CD4-positive, CD25-positive, alpha-beta regulatory T cell (primary cell): ENCODE measurements around the gene KIF1C. TPM values are rescaled to one million over a fixed set of nuclear protein-coding genes. Genes with fewer than 3 reads are reported as not detected.
A peak's percentile ranks its signal among the peaks of the same experiment; 100 is the strongest.

Experiments used
- ATAC-seq, 2 donors: fragments of 150-1000 bp; cut with Tn5 transposase; one replicate each; pipeline ENCODE4 v1.10.0; 2021; ENCODE audit warnings: low read depth in 2 of 2, moderate number of reproducible peaks in 2 of 2, moderate library complexity in 1 of 2
- DNase-seq, 3 donors: peaks; one replicate each; pipeline versions ENCODE4 v3.0.0 to v3.0.0-alpha.2; 2012 to 2022; ENCODE audit warnings: mixed read lengths in 1 of 3
- H3K27ac ChIP-seq: one replicate; pipeline ENCODE4 v1.7.0; 2013; ENCODE audit warnings: mild to moderate bottlenecking, low read length; ENCODE audit not compliant: insufficient read depth, poor library complexity, severe bottlenecking
- H3K27me3 ChIP-seq: one replicate; pipeline ENCODE4 v1.7.0; 2013; ENCODE audit warnings: low read length; ENCODE audit not compliant: control insufficient read depth, insufficient read depth
- H3K36me3 ChIP-seq: one replicate; pipeline ENCODE4 v1.7.0; 2013; ENCODE audit warnings: mild to moderate bottlenecking, low read length, moderate library complexity; ENCODE audit not compliant: control insufficient read depth, insufficient read depth
- H3K4me1 ChIP-seq: 2 replicates; pipeline ENCODE4 v1.7.0; 2013; ENCODE audit warnings: mild to moderate bottlenecking, low read length; ENCODE audit not compliant: insufficient read depth, control insufficient read depth, poor library complexity, severe bottlenecking
- H3K4me3 ChIP-seq: one replicate; pipeline ENCODE4 v1.7.0; 2013; ENCODE audit warnings: low read depth, mild to moderate bottlenecking, low read length, moderate library complexity
- H3K9me3 ChIP-seq, 2 experiments: 1 replicate in 1 of 2; 2 replicates in 1 of 2; pipeline ENCODE4 v1.7.0; 2013; ENCODE audit warnings: low read length in 2 of 2, mild to moderate bottlenecking in 1 of 2, moderate library complexity in 1 of 2; ENCODE audit not compliant: control insufficient read depth in 2 of 2
- H3K27ac Mint-ChIP-seq, 3 donors: one replicate each; pipeline ENCODE4 v1.8.0; 2020 to 2022; ENCODE audit warnings: mild to moderate bottlenecking in 3 of 3, mixed read lengths in 3 of 3, moderate library complexity in 2 of 3
- H3K27me3 Mint-ChIP-seq: one replicate; pipeline ENCODE4 v1.8.0; 2022; ENCODE audit warnings: mild to moderate bottlenecking, mixed read lengths
- H3K36me3 Mint-ChIP-seq: one replicate; pipeline ENCODE4 v1.8.0; 2020; ENCODE audit warnings: mixed read lengths
- H3K4me1 Mint-ChIP-seq, 4 donors: one replicate each; pipeline ENCODE4 v1.8.0; 2020 to 2022; ENCODE audit warnings: mixed read lengths in 4 of 4, mild to moderate bottlenecking in 1 of 4
- H3K4me3 Mint-ChIP-seq, 4 donors: one replicate each; pipeline ENCODE4 v1.8.0; 2020 to 2022; ENCODE audit warnings: mild to moderate bottlenecking in 4 of 4, mixed read lengths in 4 of 4, moderate library complexity in 3 of 4
- H3K9me3 Mint-ChIP-seq, 7 donors: one replicate each; pipeline ENCODE4 v1.8.0; 2020 to 2022; ENCODE audit warnings: mixed read lengths in 7 of 7, mild to moderate bottlenecking in 3 of 7, moderate library complexity in 2 of 7
- polyA plus RNA-seq, 4 donors: library from polyadenylated mRNA; unstranded; fragments of 300-500 nt; fragmentation: Illumina TruSeq; gene quantifications; one replicate each; pipeline ENCODE4 v1.2.3, GENCODE V29; 2021
- total RNA-seq: library from RNA; stranded (reverse); gene quantifications from one replicate; pipeline ENCODE4 v1.2.3, GENCODE V29; 2022

Gene KIF1C
- total and polyA plus RNA-seq, 5 donors from 2014 or later: 2.6 to 22.9 (median 4.2) TPM

DNA sequence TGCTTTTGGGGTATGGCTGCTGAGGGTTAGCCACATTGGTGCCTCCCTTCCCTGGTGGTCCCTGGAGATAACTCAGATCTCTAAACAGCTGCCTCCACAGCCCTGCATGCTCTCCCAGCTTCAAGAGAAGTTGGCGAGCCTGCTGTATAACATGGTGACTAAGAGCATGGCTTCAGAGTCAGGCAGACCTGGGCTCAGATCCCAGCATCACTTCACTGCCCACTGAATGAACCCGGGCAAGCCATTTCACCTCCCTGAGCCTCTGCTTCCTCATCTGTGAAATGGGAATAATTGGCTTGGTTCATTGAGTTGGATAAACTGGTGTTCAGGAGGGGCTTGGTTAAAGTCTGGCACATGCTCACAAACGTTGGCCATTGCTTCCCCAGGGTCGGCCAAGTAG is 16.6 kb downstream of the KIF1C start:
- H3K9me3 ChIP-seq: no peaks in the 10 kb centered on the region
- Mint-ChIP-seq H3K27me3 (no peaks in the 10 kb centered on the region), H3K4me1 (peaks cover 0 to 9% (median 2%) of the 10 kb centered on the region in 4 donors), H3K36me3 (peaks cover 26% of the 10 kb centered on the region), H3K27ac (no peak overlapping the region), H3K9me3 (no peaks in the 10 kb centered on the region), H3K4me3 (no peak overlapping the region)
- no peak overlapping the region for H3K27ac ChIP-seq
- DNase-seq: no peak
- no peak for ATAC-seq
- H3K36me3 ChIP-seq: peaks cover 15% of the 10 kb centered on the region
- H3K27me3 ChIP-seq: no peaks in the 10 kb centered on the region
- no peak overlapping the region for H3K4me3 ChIP-seq
- no peaks in the 10 kb centered on the region for H3K4me1 ChIP-seq

DNA sequence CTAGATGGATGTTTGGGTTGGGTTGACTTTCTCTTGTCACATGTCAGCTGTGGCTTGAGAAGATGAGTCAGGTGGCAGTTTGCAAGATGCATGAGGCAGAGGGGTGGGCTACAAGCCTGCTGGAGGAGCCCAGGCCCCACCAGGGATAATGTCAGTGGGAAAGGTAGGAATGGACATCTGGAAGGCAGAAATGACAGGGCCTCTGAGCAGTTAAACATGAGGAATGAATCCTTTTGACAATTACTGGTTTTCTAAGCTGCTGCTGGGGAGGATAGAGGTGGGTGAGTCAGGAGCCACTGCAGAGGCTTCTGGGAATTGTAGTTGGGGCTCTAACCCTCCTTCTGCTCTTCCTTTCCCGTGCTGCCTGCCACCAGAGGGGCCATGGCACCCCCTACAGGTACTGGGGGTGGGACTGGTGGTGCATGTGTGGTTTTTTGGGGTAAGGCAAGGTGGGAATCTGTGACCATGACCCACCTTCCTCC is 21.8 kb downstream of the KIF1C start:
- peaks cover 31% of the 10 kb centered on the region for H3K36me3 Mint-ChIP-seq
- H3K4me1 Mint-ChIP-seq: peaks cover 0 to 10% (median 7%) of the 10 kb centered on the region in 4 donors
- Histone ChIP-seq H3K27ac (no peak overlapping the region), H3K9me3 (no peaks in the 10 kb centered on the region), H3K4me3 (no peak overlapping the region), H3K36me3 (peaks cover 32% of the 10 kb centered on the region), H3K4me1 (no peaks in the 10 kb centered on the region), H3K27me3 (no peaks in the 10 kb centered on the region)
- DNase-seq (peak in 2 of 3 donors; percentile 34 to 56), ATAC-seq (peak; percentile 87 to 88)
- no peaks in the 10 kb centered on the region for H3K27me3 Mint-ChIP-seq
- H3K4me3 Mint-ChIP-seq: peak overlapping the region in 1 of 4 donors; percentile 32
- H3K9me3 Mint-ChIP-seq: no peaks in the 10 kb centered on the region
- peak overlapping the region in 2 of 3 donors; percentile 13 to 91 for H3K27ac Mint-ChIP-seq

GRCh38 chr17:5020502-5021023 is 22.8 kb downstream of the KIF1C start:
- H3K9me3 ChIP-seq: no peaks in the 10 kb centered on the region
- ATAC-seq: no peak
- Mint-ChIP-seq H3K4me3 (no peak overlapping the region), H3K4me1 (peaks cover 0 to 10% (median 8%) of the 10 kb centered on the region in 4 donors), H3K27ac (peak overlapping the region in 1 of 3 donors; percentile 13), H3K36me3 (peaks cover 30% of the 10 kb centered on the region), H3K27me3 (no peaks in the 10 kb centered on the region), H3K9me3 (no peaks in the 10 kb centered on the region)
- H3K27me3 ChIP-seq: no peaks in the 10 kb centered on the region
- no peak overlapping the region for H3K27ac ChIP-seq
- DNase-seq: no peak
- no peaks in the 10 kb centered on the region for H3K4me1 ChIP-seq
- H3K4me3 ChIP-seq: no peak overlapping the region
- H3K36me3 ChIP-seq: peaks cover 25% of the 10 kb centered on the region

GRCh38 chr17:5022171-5022711 is 24.5 kb downstream of the KIF1C start:
- H3K27ac ChIP-seq: no peak overlapping the region
- peaks cover 25% of the 10 kb centered on the region for H3K36me3 ChIP-seq
- ATAC-seq (no peak), DNase-seq (no peak)
- Mint-ChIP-seq H3K27me3 (no peaks in the 10 kb centered on the region), H3K4me3 (no peak overlapping the region), H3K36me3 (peaks cover 27% of the 10 kb centered on the region), H3K27ac (peak overlapping the region in 1 of 3 donors; percentile 73), H3K4me1 (peaks cover 0 to 10% (median 7%) of the 10 kb centered on the region in 4 donors), H3K9me3 (no peaks in the 10 kb centered on the region)
- no peaks in the 10 kb centered on the region for H3K27me3 ChIP-seq
- H3K4me3 ChIP-seq: no peak overlapping the region
- H3K4me1 ChIP-seq: no peaks in the 10 kb centered on the region
- H3K9me3 ChIP-seq: no peaks in the 10 kb centered on the region

DNA sequence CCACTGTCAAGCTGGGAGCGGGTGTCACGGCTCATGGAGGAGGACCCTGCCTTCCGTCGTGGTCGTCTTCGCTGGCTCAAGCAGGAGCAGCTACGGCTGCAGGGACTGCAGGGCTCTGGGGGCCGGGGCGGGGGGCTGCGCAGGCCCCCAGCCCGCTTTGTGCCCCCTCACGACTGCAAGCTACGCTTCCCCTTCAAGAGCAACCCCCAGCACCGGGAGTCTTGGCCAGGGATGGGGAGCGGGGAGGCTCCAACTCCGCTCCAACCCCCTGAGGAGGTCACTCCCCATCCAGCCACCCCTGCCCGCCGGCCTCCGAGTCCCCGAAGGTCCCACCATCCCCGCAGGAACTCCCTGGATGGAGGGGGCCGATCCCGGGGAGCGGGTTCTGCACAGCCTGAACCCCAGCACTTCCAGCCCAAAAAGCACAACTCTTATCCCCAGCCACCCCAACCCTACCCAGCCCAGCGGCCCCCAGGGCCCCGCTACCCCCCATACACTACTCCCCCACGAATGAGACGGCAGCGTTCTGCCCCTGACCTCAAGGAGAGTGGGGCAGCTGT is 25.9 kb downstream of the KIF1C start:
- Histone ChIP-seq H3K9me3 (no peaks in the 10 kb centered on the region), H3K27ac (no peak overlapping the region), H3K4me1 (no peaks in the 10 kb centered on the region), H3K36me3 (peaks cover 25% of the 10 kb centered on the region), H3K4me3 (no peak overlapping the region), H3K27me3 (no peaks in the 10 kb centered on the region)
- Mint-ChIP-seq H3K9me3 (no peaks in the 10 kb centered on the region), H3K27me3 (no peaks in the 10 kb centered on the region), H3K4me1 (peaks cover 5 to 9% (median 7%) of the 10 kb centered on the region in 4 donors), H3K36me3 (peaks cover 26% of the 10 kb centered on the region), H3K4me3 (no peak overlapping the region), H3K27ac (no peak overlapping the region)
- DNase-seq (no peak), ATAC-seq (no peak)

DNA sequence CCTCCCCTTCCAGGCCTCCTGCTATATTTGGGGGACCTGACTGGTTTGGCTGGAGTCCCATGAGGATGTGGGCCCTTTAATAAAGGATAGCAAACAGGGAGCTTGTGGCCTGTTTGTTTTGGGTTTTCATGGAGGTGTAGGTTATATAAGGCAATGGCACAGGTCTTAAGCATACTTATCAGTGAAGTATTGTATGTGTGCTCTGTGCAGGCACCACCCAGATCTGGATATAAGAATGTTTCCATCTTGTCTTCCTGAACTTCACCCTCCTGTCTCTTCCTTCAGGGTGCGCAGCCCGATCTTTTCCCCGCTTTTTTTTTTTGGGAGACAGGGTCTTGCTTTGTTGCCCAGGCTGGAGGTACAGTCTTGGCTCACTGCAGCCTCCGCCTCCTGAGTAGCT is 26.9 kb downstream of the KIF1C start:
- Histone ChIP-seq H3K4me1 (no peaks in the 10 kb centered on the region), H3K36me3 (peaks cover 25% of the 10 kb centered on the region), H3K4me3 (no peak overlapping the region), H3K27me3 (no peaks in the 10 kb centered on the region), H3K9me3 (no peaks in the 10 kb centered on the region), H3K27ac (no peak overlapping the region)
- peaks cover 2 to 6% (median 4%) of the 10 kb centered on the region in 4 donors for H3K4me1 Mint-ChIP-seq
- no peaks in the 10 kb centered on the region for H3K27me3 Mint-ChIP-seq
- no peaks in the 10 kb centered on the region for H3K9me3 Mint-ChIP-seq
- DNase-seq: no peak
- no peak overlapping the region for H3K4me3 Mint-ChIP-seq
- H3K36me3 Mint-ChIP-seq: peaks cover 18% of the 10 kb centered on the region
- no peak overlapping the region for H3K27ac Mint-ChIP-seq
- ATAC-seq: no peak

DNA sequence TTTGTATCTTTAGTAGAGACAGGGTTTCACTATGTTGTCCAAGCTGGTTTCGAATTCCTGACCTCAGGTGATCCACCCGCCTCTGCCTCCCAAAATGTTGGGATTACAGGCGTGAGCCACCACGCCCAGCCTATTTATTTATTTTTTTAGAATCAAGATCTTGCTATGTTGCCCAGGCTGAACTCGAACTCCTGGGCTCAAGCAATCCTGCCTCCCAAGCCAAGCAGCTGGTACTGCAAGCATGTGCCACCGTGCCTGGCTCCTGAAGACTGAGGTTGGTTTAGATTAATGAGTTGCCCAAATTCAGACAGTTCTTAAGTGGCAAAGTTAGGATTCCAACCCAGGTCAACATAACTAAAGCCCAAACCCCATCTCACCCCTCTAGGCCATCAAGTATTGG is 29.5 kb downstream of the KIF1C start:
- peaks cover 5% of the 10 kb centered on the region for H3K36me3 ChIP-seq
- no peaks in the 10 kb centered on the region for H3K9me3 ChIP-seq
- no peaks in the 10 kb centered on the region for H3K27me3 Mint-ChIP-seq
- H3K4me3 ChIP-seq: no peak overlapping the region
- DNase-seq (no peak), ATAC-seq (no peak)
- H3K27me3 ChIP-seq: no peaks in the 10 kb centered on the region
- peaks cover 19% of the 10 kb centered on the region for H3K4me1 ChIP-seq
- no peaks in the 10 kb centered on the region for H3K9me3 Mint-ChIP-seq
- H3K27ac ChIP-seq: no peak overlapping the region
- H3K36me3 Mint-ChIP-seq: peaks cover 3% of the 10 kb centered on the region
- H3K4me3 Mint-ChIP-seq: no peak overlapping the region
- H3K27ac Mint-ChIP-seq: no peak overlapping the region
- peaks cover 6 to 25% (median 16%) of the 10 kb centered on the region in 4 donors for H3K4me1 Mint-ChIP-seq

DNA sequence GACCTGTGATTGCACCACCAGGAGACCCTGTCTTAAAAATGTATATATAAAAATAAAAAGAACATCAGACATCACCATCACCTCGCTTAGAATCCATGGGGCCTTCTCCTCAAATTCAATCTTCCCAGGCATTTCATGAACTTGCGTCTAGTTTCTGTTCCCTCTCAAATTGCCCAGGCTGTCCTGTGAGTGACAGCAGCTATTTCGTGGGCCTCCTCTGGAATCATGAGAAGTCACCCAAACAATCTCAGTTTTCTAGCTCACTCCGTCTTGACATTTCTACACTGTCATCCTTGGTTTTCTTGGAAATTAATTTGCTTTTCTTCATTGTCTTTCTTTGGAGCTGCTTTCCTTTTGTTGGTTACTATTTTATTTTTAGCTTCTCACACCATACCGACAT is 30.2 kb downstream of the KIF1C start:
- Mint-ChIP-seq H3K4me1 (peaks cover 6 to 30% (median 17%) of the 10 kb centered on the region in 4 donors), H3K4me3 (no peak overlapping the region), H3K9me3 (no peaks in the 10 kb centered on the region), H3K27me3 (no peaks in the 10 kb centered on the region), H3K36me3 (no peaks in the 10 kb centered on the region), H3K27ac (no peak overlapping the region)
- H3K4me3 ChIP-seq: no peak overlapping the region
- no peaks in the 10 kb centered on the region for H3K36me3 ChIP-seq
- no peaks in the 10 kb centered on the region for H3K9me3 ChIP-seq
- ATAC-seq: no peak
- DNase-seq: no peak
- no peak overlapping the region for H3K27ac ChIP-seq
- H3K27me3 ChIP-seq: no peaks in the 10 kb centered on the region
- H3K4me1 ChIP-seq: peaks cover 25% of the 10 kb centered on the region
